Measurements from ENCODE around the gene PPM1H.
A peak's percentile ranks its signal among the peaks of the same experiment; 100 is the strongest.

Gene PPM1H

GRCh38 chr12:62843716-62844115, 91.2 kb downstream of the PPM1H start:
- Histone ChIP-seq H3K4ac (ENCODE audit: low read length) (no peak overlapping the region), H3K4me1 (ENCODE audit: control insufficient read depth in 2 of 2, insufficient read depth in 1 of 2, low read depth in 1 of 2, low read length in 2 of 2) (peaks cover 0 to 8% of the 10 kb centered on the region in 2 donors), H3K27me3 (ENCODE audit: control insufficient read depth in 3 of 3, insufficient read depth in 3 of 3, low read depth in 1 of 3, low read length in 3 of 3) (no peaks in the 10 kb centered on the region), H3K79me1 (ENCODE audit: low read depth, low read length) (no peaks in the 10 kb centered on the region), H3K4me3 (ENCODE audit: low read length in 2 of 2) (no peak overlapping the region), H3K23ac (ENCODE audit: low read depth, low read length, poor library complexity) (no peak overlapping the region), H2BK12ac (ENCODE audit: low read length) (no peak overlapping the region), H3K36me3 (replicated peaks in 1 of 2; ENCODE audit: control insufficient read depth in 2 of 2, insufficient read depth in 2 of 2, low read length in 2 of 2) (no peaks in the 10 kb centered on the region), H3K9ac (ENCODE audit: low read depth, low read length, poor library complexity) (no peak overlapping the region), H3K14ac (ENCODE audit: low read length) (no peak overlapping the region), H4K91ac (ENCODE audit: low read depth, low read length, poor library complexity) (no peak overlapping the region), H4K8ac (ENCODE audit: low read depth, low read length) (no peak overlapping the region), H2BK15ac (ENCODE audit: low read length) (no peak overlapping the region), H3K4me2 (ENCODE audit: insufficient read depth, low read length, poor library complexity, severe bottlenecking) (no peak overlapping the region), H2AK5ac (ENCODE audit: low read depth, low read length) (no peak overlapping the region), H2BK120ac (ENCODE audit: low read depth, low read length) (no peak overlapping the region), H3K9me3 (replicated peaks in 1 of 2; ENCODE audit: control insufficient read depth in 2 of 2, insufficient read depth in 1 of 2, low read depth in 1 of 2, low read length in 2 of 2) (no peaks in the 10 kb centered on the region), H2BK5ac (ENCODE audit: low read length) (no peak overlapping the region), H2AFZ (ENCODE audit: low read length) (no peak overlapping the region), H3K27ac (replicated peaks; ENCODE audit: low read length) (no peak overlapping the region), H3K18ac (ENCODE audit: low read length) (no peak overlapping the region)
- no CpG with 5 or more reads among the region's 1 CpG for WGBS, 2 donors (ENCODE audit: extremely low coverage in 2 of 2, insufficient read length in 2 of 2, insufficient replicate concordance in 1 of 2)
- DNase-seq (ENCODE audit: low spot score): no peak

- no peak overlapping the region for H3K14ac ChIP-seq (ENCODE audit: low read length)
- H2BK15ac ChIP-seq (ENCODE audit: low read length): no peak overlapping the region
Measured at GRCh38 chr12:62841846-62842245, 93.1 kb downstream of the PPM1H start.

GRCh38 chr12:62840806-62841205, 94.1 kb downstream of the PPM1H start:
- H3K27ac ChIP-seq (replicated peaks; ENCODE audit: low read length): no peak overlapping the region
- no peak overlapping the region for H3K4me3 ChIP-seq (ENCODE audit: low read length in 2 of 2)
- no peak overlapping the region for H3K4ac ChIP-seq (ENCODE audit: low read length)
- WGBS, 2 donors (ENCODE audit: extremely low coverage in 2 of 2, insufficient read length in 2 of 2, insufficient replicate concordance in 1 of 2): no CpG with 5 or more reads among the region's 4 CpGs
- no peak overlapping the region for H4K8ac ChIP-seq (ENCODE audit: low read depth, low read length)
- no peak overlapping the region for H2BK5ac ChIP-seq (ENCODE audit: low read length)
- H3K18ac ChIP-seq (ENCODE audit: low read length): no peak overlapping the region
- no peak overlapping the region for H4K91ac ChIP-seq (ENCODE audit: low read depth, low read length, poor library complexity)
- H3K9ac ChIP-seq (ENCODE audit: low read depth, low read length, poor library complexity): no peak overlapping the region
- H3K14ac ChIP-seq (ENCODE audit: low read length): no peak overlapping the region
- no peak overlapping the region for H2BK120ac ChIP-seq (ENCODE audit: low read depth, low read length)
- H2BK12ac ChIP-seq (ENCODE audit: low read length): no peak overlapping the region
- no peak for DNase-seq (ENCODE audit: low spot score)
- H2AK5ac ChIP-seq (ENCODE audit: low read depth, low read length): no peak overlapping the region
- H2BK15ac ChIP-seq (ENCODE audit: low read length): no peak overlapping the region
- no peak overlapping the region for H3K4me2 ChIP-seq (ENCODE audit: insufficient read depth, low read length, poor library complexity, severe bottlenecking)
- H3K23ac ChIP-seq (ENCODE audit: low read depth, low read length, poor library complexity): no peak overlapping the region
- no peaks in the 10 kb centered on the region for H3K27me3 ChIP-seq (ENCODE audit: control insufficient read depth in 3 of 3, insufficient read depth in 3 of 3, low read depth in 1 of 3, low read length in 3 of 3)
- H3K4me1 ChIP-seq (ENCODE audit: control insufficient read depth in 2 of 2, insufficient read depth in 1 of 2, low read depth in 1 of 2, low read length in 2 of 2): peaks cover 1 to 11% of the 10 kb centered on the region in 2 donors
- no peaks in the 10 kb centered on the region for H3K36me3 ChIP-seq (replicated peaks in 1 of 2; ENCODE audit: control insufficient read depth in 2 of 2, insufficient read depth in 2 of 2, low read length in 2 of 2)
- H2AFZ ChIP-seq (ENCODE audit: low read length): no peak overlapping the region
- no peaks in the 10 kb centered on the region for H3K9me3 ChIP-seq (replicated peaks in 1 of 2; ENCODE audit: control insufficient read depth in 2 of 2, insufficient read depth in 1 of 2, low read depth in 1 of 2, low read length in 2 of 2)
- H3K79me1 ChIP-seq (ENCODE audit: low read depth, low read length): no peaks in the 10 kb centered on the region

More at GRCh38 chr12:62841846-62842245, 93.1 kb downstream of the PPM1H start:
- Histone ChIP-seq H3K23ac (ENCODE audit: low read depth, low read length, poor library complexity) (no peak overlapping the region), H2AFZ (ENCODE audit: low read length) (no peak overlapping the region), H4K8ac (ENCODE audit: low read depth, low read length) (no peak overlapping the region), H2AK5ac (ENCODE audit: low read depth, low read length) (no peak overlapping the region), H3K4ac (ENCODE audit: low read length) (no peak overlapping the region), H3K9ac (ENCODE audit: low read depth, low read length, poor library complexity) (no peak overlapping the region), H3K27me3 (ENCODE audit: control insufficient read depth in 3 of 3, insufficient read depth in 3 of 3, low read depth in 1 of 3, low read length in 3 of 3) (no peaks in the 10 kb centered on the region), H2BK12ac (ENCODE audit: low read length) (no peak overlapping the region), H3K18ac (ENCODE audit: low read length) (no peak overlapping the region), H4K91ac (ENCODE audit: low read depth, low read length, poor library complexity) (no peak overlapping the region), H3K36me3 (replicated peaks in 1 of 2; ENCODE audit: control insufficient read depth in 2 of 2, insufficient read depth in 2 of 2, low read length in 2 of 2) (no peaks in the 10 kb centered on the region), H3K4me1 (ENCODE audit: control insufficient read depth in 2 of 2, insufficient read depth in 1 of 2, low read depth in 1 of 2, low read length in 2 of 2) (peaks cover 0 to 8% of the 10 kb centered on the region in 2 donors), H3K4me3 (ENCODE audit: low read length in 2 of 2) (no peak overlapping the region), H3K9me3 (replicated peaks in 1 of 2; ENCODE audit: control insufficient read depth in 2 of 2, insufficient read depth in 1 of 2, low read depth in 1 of 2, low read length in 2 of 2) (no peaks in the 10 kb centered on the region), H3K27ac (replicated peaks; ENCODE audit: low read length) (no peak overlapping the region), H2BK120ac (ENCODE audit: low read depth, low read length) (no peak overlapping the region), H2BK5ac (ENCODE audit: low read length) (no peak overlapping the region), H3K4me2 (ENCODE audit: insufficient read depth, low read length, poor library complexity, severe bottlenecking) (no peak overlapping the region), H3K79me1 (ENCODE audit: low read depth, low read length) (no peaks in the 10 kb centered on the region)
- no peak for DNase-seq (ENCODE audit: low spot score)
- no CpG with 5 or more reads among the region's 3 CpGs for WGBS, 2 donors (ENCODE audit: extremely low coverage in 2 of 2, insufficient read length in 2 of 2, insufficient replicate concordance in 1 of 2)

- H3K9me3 ChIP-seq (replicated peaks in 1 of 2; ENCODE audit: control insufficient read depth in 2 of 2, insufficient read depth in 1 of 2, low read depth in 1 of 2, low read length in 2 of 2): no peaks in the 10 kb centered on the region
- no peak overlapping the region for H3K23ac ChIP-seq (ENCODE audit: low read depth, low read length, poor library complexity)
- no peak overlapping the region for H3K4ac ChIP-seq (ENCODE audit: low read length)
- no peaks in the 10 kb centered on the region for H3K27me3 ChIP-seq (ENCODE audit: control insufficient read depth in 3 of 3, insufficient read depth in 3 of 3, low read depth in 1 of 3, low read length in 3 of 3)
- no peak overlapping the region for H3K18ac ChIP-seq (ENCODE audit: low read length)
- no peak overlapping the region for H3K14ac ChIP-seq (ENCODE audit: low read length)
- H2BK120ac ChIP-seq (ENCODE audit: low read depth, low read length): no peak overlapping the region
- no peak overlapping the region for H4K91ac ChIP-seq (ENCODE audit: low read depth, low read length, poor library complexity)
- H2BK12ac ChIP-seq (ENCODE audit: low read length): no peak overlapping the region
- H3K9ac ChIP-seq (ENCODE audit: low read depth, low read length, poor library complexity): no peak overlapping the region
- DNase-seq (ENCODE audit: low spot score): no peak
- no peak overlapping the region for H2AK5ac ChIP-seq (ENCODE audit: low read depth, low read length)
- peaks cover 4 to 12% of the 10 kb centered on the region in 2 donors for H3K4me1 ChIP-seq (ENCODE audit: control insufficient read depth in 2 of 2, insufficient read depth in 1 of 2, low read depth in 1 of 2, low read length in 2 of 2)
- no peak overlapping the region for H2BK15ac ChIP-seq (ENCODE audit: low read length)
- no peaks in the 10 kb centered on the region for H3K79me1 ChIP-seq (ENCODE audit: low read depth, low read length)
- peak overlapping the region; percentile 9 for H2AFZ ChIP-seq (ENCODE audit: low read length)
- H3K4me3 ChIP-seq (ENCODE audit: low read length in 2 of 2): no peak overlapping the region
- H3K4me2 ChIP-seq (ENCODE audit: insufficient read depth, low read length, poor library complexity, severe bottlenecking): no peak overlapping the region
- H3K36me3 ChIP-seq (replicated peaks in 1 of 2; ENCODE audit: control insufficient read depth in 2 of 2, insufficient read depth in 2 of 2, low read length in 2 of 2): no peaks in the 10 kb centered on the region
- no peak overlapping the region for H2BK5ac ChIP-seq (ENCODE audit: low read length)
- H3K27ac ChIP-seq (replicated peaks; ENCODE audit: low read length): no peak overlapping the region
- H4K8ac ChIP-seq (ENCODE audit: low read depth, low read length): no peak overlapping the region
- no CpG with 5 or more reads among the region's 5 CpGs for WGBS, 2 donors (ENCODE audit: extremely low coverage in 2 of 2, insufficient read length in 2 of 2, insufficient replicate concordance in 1 of 2)
Measured at GRCh38 chr12:62839869-62840660, 94.9 kb downstream of the PPM1H start.

All from neuronal stem cell (in vitro differentiated cells).